Testis (tissue), 3 donors: ENCODE data around the gene GUCA2A. TPM values are rescaled to one million over a fixed set of nuclear protein-coding genes. Genes with fewer than 3 reads are reported as not detected.

Experiments
- DNase-seq: peaks from one replicate; pipeline ENCODE4 v3.0.0-alpha.2; 2019
- H3K27ac ChIP-seq, 2 donors: fragments of 200-600 bp; sonication (generic); one replicate each; pipeline ENCODE4 v1.5.1; 2019
- H3K27me3 ChIP-seq: fragments of 200-600 bp; sonication (generic); one replicate; pipeline ENCODE4 v1.5.1; 2019
- H3K36me3 ChIP-seq: fragments of 200-600 bp; sonication (generic); one replicate; pipeline ENCODE4 v1.5.1; 2017; ENCODE audit warnings: low read depth; ENCODE audit errors: missing control alignments
- H3K4me1 ChIP-seq: fragments of 200-600 bp; sonication (generic); one replicate; pipeline ENCODE4 v1.5.1; 2019
- H3K4me3 ChIP-seq, 2 donors: fragments of 200-600 bp; sonication (generic); one replicate each; pipeline ENCODE4 v1.5.1; 2017 to 2019
- H3K9me3 ChIP-seq: fragments of 200-600 bp; sonication (generic); one replicate; pipeline ENCODE4 v1.5.1; 2017
- POLR2A ChIP-seq: fragments of 450-650 bp; IDR thresholded peaks from one replicate; pipeline ENCODE4 v1.6.1; 2017; ENCODE audit warnings: antibody characterized with exemption, mild to moderate bottlenecking, moderate library complexity
- WGBS, 2 donors: methylation state at CpG; one replicate each; pipeline ENCODE4 v1.1.5; 2018; 5-methylcytosine and 5-hydroxymethylcytosine counted together
- intact Hi-C: fragments of 100-400 bp; cut with DNase I; formaldehyde crosslinking; loops from one replicate; pipeline ENCODE4 v1.15.1; 2023; ENCODE audit warnings: low total_unique reads
- polyA plus RNA-seq: library from polyadenylated mRNA; stranded (reverse); fragments of 350-450 nt; fragmentation: Illumina TruSeq; extraction: RNeasy Lipid Tissue Mini Kit (QIAGEN cat#74804); gene quantifications from one replicate; pipeline ENCODE4 v1.2.3, GENCODE V29; 2014; ENCODE audit warnings: low read depth, low replicate concordance; ENCODE audit not compliant: insufficient read depth
- total RNA-seq, 2 donors: library from RNA; depleted of rRNA; stranded (reverse); fragments of >200 nt; gene quantifications; one replicate each; pipeline ENCODE4 v1.2.3, GENCODE V29; 2016
- TF ChIP-seq, protein P1 (sequence below), 3 experiments: fragments of 450-650 bp in 2 of 3; fragments of 200-600 bp in 1 of 3; sonication (generic) in 1 of 3; IDR thresholded peaks; one replicate each; pipeline ENCODE4 v1.5.1; 2016 to 2019; ENCODE audit warnings: antibody characterized with exemption in 3 of 3, mild to moderate bottlenecking in 2 of 3, moderate library complexity in 1 of 3

The GUCA2A gene
- total and polyA plus RNA-seq, 3 donors from 2014 or later: not detected

DNA sequence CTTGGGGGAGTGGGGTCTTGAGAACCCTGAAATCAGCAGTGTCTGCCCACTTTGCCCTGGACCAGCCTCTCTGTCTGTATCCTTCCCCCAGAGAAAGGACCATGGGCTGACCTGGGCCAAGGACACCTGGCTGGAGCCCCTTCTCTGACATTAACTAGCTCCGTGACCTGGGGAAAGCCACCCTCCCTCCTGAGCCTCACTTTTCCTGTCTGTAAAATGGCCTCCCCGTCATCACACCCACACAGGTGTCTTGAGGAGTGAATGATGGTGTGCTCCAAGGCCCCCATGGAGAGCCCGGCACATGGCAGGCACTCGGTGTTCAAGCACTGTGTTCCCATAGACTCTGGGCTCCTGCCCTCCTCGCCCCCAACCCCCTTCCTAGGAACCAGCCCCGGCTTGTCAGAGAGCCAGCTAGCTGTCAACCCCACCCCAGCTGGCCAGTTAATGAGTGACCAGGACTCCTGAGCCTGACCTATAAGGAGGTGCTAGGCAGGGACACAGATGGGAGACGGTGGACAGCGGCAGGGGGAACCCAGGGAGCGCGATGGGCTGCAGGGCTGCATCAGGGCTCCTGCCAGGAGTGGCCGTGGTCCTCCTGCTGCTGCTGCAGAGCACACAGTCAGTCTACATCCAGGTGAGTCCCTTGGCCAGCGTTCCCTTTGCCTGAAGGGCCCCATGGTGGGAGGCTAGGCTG, 11.5 kb downstream of the GUCA2A start, which contains the start of gene GUCA2B:
GUCA2B (plus strand) TSS at position 504 of the 694 bp plus-strand sequence; CDS start at position 545, 41 bp downstream.
- H3K36me3 ChIP-seq: no peaks in the 10 kb centered on the region
- H3K27me3 ChIP-seq: no peaks in the 10 kb centered on the region
- no peaks in the 10 kb centered on the region for H3K9me3 ChIP-seq
- H3K27ac ChIP-seq: no peak within 1 kb of the TSS
- DNase-seq: no peak
- no peak within 1 kb of the TSS for H3K4me3 ChIP-seq
- intact Hi-C loops: no loop called here
- no peak for TF ChIP-seq POLR2A
- TF ChIP-seq, protein P1, sequence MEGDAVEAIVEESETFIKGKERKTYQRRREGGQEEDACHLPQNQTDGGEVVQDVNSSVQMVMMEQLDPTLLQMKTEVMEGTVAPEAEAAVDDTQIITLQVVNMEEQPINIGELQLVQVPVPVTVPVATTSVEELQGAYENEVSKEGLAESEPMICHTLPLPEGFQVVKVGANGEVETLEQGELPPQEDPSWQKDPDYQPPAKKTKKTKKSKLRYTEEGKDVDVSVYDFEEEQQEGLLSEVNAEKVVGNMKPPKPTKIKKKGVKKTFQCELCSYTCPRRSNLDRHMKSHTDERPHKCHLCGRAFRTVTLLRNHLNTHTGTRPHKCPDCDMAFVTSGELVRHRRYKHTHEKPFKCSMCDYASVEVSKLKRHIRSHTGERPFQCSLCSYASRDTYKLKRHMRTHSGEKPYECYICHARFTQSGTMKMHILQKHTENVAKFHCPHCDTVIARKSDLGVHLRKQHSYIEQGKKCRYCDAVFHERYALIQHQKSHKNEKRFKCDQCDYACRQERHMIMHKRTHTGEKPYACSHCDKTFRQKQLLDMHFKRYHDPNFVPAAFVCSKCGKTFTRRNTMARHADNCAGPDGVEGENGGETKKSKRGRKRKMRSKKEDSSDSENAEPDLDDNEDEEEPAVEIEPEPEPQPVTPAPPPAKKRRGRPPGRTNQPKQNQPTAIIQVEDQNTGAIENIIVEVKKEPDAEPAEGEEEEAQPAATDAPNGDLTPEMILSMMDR (IDR thresholded peaks at IDR 0.05): no peak
- WGBS, 2 donors: 77 to 83% methylated on average over 6 to 12 of the region's 12 CpGs
- H3K4me1 ChIP-seq: no peaks in the 10 kb centered on the region

DNA sequence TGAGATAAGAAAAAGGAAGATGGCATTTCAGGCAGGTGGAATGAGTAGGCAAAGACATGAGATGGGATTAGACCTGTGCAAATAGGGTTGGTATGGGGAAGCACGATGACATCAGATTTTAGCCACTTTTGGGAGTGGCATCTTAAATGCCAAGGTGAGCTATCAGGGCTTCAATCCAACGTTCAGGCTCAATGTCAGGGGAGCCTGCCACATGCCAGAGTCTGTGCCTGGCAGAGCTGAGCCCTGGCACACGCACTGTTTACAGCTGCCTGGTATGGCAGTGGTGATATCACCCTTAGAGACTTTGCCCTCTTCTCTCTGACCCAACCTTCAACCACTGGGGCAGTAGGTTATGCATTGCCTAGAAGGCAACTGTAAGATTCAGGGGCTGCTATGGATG, 12.4 kb downstream of the GUCA2A start:
- no peak for DNase-seq
- H3K4me1 ChIP-seq: no peaks in the 10 kb centered on the region
- intact Hi-C loops: no loop called here
- WGBS, 2 donors: 88 to 98% methylated on average over 3 of the region's 3 CpGs
- H3K9me3 ChIP-seq: no peaks in the 10 kb centered on the region
- H3K27ac ChIP-seq: no peak overlapping the region
- TF ChIP-seq, protein P1 (IDR thresholded peaks at IDR 0.05): no peak
- no peak for TF ChIP-seq POLR2A
- no peak overlapping the region for H3K4me3 ChIP-seq
- H3K27me3 ChIP-seq: no peaks in the 10 kb centered on the region
- H3K36me3 ChIP-seq: no peaks in the 10 kb centered on the region

DNA sequence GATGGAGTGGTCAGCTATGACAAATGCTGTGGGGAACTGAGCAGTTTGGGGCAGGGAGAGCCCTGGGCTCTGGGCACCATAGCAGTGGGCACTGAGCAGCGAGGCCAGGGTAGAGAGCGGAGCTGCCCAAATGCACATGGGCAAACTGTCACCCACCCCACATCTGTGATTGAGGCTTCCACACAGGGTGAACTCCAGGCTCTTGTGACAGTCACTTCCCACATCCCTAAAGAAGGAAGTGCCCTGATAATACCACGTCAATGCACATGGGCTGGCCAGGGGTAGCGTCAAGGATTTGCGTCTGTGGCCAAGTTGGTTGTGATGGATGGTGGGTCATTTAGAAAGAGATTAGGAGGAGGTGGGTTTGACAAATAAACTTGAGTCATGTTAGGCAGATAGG, 13.9 kb downstream of the GUCA2A start:
- no peaks in the 10 kb centered on the region for H3K9me3 ChIP-seq
- no peak overlapping the region for H3K27ac ChIP-seq
- H3K27me3 ChIP-seq: no peaks in the 10 kb centered on the region
- H3K36me3 ChIP-seq: no peaks in the 10 kb centered on the region
- whole genome bisulfite sequencing, 2 donors: 85 to 87% methylated on average over 3 to 5 of the region's 5 CpGs
- no peak for TF ChIP-seq POLR2A
- TF ChIP-seq, protein P1 (IDR thresholded peaks at IDR 0.05): no peak
- H3K4me3 ChIP-seq: no peak overlapping the region
- intact Hi-C loops: no loop called here
- no peak for DNase-seq
- H3K4me1 ChIP-seq: peaks cover 3% of the 10 kb centered on the region

DNA sequence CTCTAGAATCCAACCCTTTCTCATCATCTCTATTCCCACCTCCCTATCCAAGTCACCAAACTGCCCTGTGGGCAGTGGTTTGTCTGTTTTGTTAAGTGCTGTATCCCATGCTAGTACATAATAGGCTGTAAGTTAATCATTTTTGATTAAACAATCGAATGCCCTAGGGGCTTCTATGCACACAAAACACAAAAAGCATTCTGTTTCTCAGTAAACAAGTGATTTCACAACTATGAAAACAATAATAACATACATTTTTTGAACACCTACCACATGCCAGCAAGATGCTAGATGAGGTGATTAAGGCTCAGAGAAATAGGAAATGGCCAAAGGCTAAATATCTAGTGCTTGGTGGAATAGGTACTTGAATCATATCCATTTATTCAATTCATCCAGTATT, 16.4 kb downstream of the GUCA2A start:
- Histone ChIP-seq H3K36me3 (no peaks in the 10 kb centered on the region), H3K4me1 (peaks cover 6% of the 10 kb centered on the region), H3K27me3 (no peaks in the 10 kb centered on the region), H3K27ac (no peak overlapping the region), H3K4me3 (no peak overlapping the region), H3K9me3 (no peaks in the 10 kb centered on the region)
- WGBS, 2 donors: 83 to 91% methylated on average over 1 of the region's 1 CpG
- TF ChIP-seq, protein P1 (IDR thresholded peaks at IDR 0.05): no peak
- TF ChIP-seq POLR2A: no peak
- DNase-seq: no peak
- intact Hi-C loops: no loop called here
